ENCODE data around the gene RAD51. TPM values are rescaled to one million over a fixed set of nuclear protein-coding genes. Genes with fewer than 3 reads are reported as not detected.

The RAD51 gene
- total and polyA plus RNA-seq, 2 donors (not counting 3 experiments of a cell fraction or from before 2014, with no cell fraction given): 11.1 to 30.9 TPM

- peak within 1 kb of the TSS; percentile 71 for H3K4me2 ChIP-seq (ENCODE audit: insufficient read depth, low read length)
- POLR2A ChIA-PET: no interaction called here
- TF ChIP-seq MYC (IDR thresholded peaks at IDR 0.05; ENCODE audit: low read depth, low read length): no peak
- TF ChIP-seq GATA2 (IDR thresholded peaks at IDR 0.05; ENCODE audit: insufficient read depth, insufficient read length, low read depth, low read length): no peak
- TF ChIP-seq MAX (IDR thresholded peaks at IDR 0.05; ENCODE audit: insufficient read depth, insufficient read length): peak; percentile 47
- peak; percentile 82 for TF ChIP-seq POLR2AphosphoS5 (IDR thresholded peaks at IDR 0.05; ENCODE audit: insufficient read depth, low read depth, low read length)
- no peak for TF ChIP-seq JUN (IDR thresholded peaks at IDR 0.05; ENCODE audit: borderline replicate concordance, insufficient read depth, insufficient read length, low read depth)
- TF ChIP-seq EZH2 (IDR thresholded peaks at IDR 0.05; ENCODE audit: borderline replicate concordance, low read depth, low read length, severe bottlenecking): no peak
- TF ChIP-seq, protein P1, sequence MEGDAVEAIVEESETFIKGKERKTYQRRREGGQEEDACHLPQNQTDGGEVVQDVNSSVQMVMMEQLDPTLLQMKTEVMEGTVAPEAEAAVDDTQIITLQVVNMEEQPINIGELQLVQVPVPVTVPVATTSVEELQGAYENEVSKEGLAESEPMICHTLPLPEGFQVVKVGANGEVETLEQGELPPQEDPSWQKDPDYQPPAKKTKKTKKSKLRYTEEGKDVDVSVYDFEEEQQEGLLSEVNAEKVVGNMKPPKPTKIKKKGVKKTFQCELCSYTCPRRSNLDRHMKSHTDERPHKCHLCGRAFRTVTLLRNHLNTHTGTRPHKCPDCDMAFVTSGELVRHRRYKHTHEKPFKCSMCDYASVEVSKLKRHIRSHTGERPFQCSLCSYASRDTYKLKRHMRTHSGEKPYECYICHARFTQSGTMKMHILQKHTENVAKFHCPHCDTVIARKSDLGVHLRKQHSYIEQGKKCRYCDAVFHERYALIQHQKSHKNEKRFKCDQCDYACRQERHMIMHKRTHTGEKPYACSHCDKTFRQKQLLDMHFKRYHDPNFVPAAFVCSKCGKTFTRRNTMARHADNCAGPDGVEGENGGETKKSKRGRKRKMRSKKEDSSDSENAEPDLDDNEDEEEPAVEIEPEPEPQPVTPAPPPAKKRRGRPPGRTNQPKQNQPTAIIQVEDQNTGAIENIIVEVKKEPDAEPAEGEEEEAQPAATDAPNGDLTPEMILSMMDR (IDR thresholded peaks at IDR 0.05; ENCODE audit: extremely low read depth in 1 of 2, insufficient read depth in 1 of 2, low read depth in 1 of 2, low read length in 2 of 2): no peak
- no peak for TF ChIP-seq FOS (IDR thresholded peaks at IDR 0.05; ENCODE audit: borderline replicate concordance, insufficient read depth, low read length)
- peak; percentile 81 for TF ChIP-seq POLR2A (IDR thresholded peaks at IDR 0.05; ENCODE audit: low read depth, low read length)
- no peaks in the 10 kb centered on the region for H3K9me1 ChIP-seq (replicated peaks; ENCODE audit: control insufficient read depth, extremely low read depth, insufficient read depth, low read length)
- peak within 1 kb of the TSS; percentile 91 for H2AFZ ChIP-seq (ENCODE audit: low read depth, low read length)
- TSS peak; percentile 99 for BruUV-seq (replicated peaks)
- peak within 1 kb of the TSS; percentile 85 for H3K9ac ChIP-seq (replicated peaks; ENCODE audit: extremely low read depth, insufficient read depth, low read length)
- peak within 1 kb of the TSS; percentile 71 for H3K27ac ChIP-seq (ENCODE audit: insufficient read depth, low read depth, low read length)
- dilution Hi-C loops (cut with MboI; ENCODE audit: extremely low pct_ligation_motif_present, low sequenced_read_pairs) (no loop called here), intact Hi-C loops (cut with micrococcal nuclease) (loop anchor here (1.0 to 2.0 kb wide), 7 partner anchors 8 to 140 kb away; partner anchors contain the start of genes C15orf62, DNAJC17, RAD51 and VPS18)
- peaks cover 8% of the 10 kb centered on the region for H3K4me1 ChIP-seq (ENCODE audit: control insufficient read depth, extremely low read depth, insufficient read depth, low read length)
- H3K79me2 ChIP-seq (ENCODE audit: control insufficient read depth, insufficient read depth, low read length): peaks cover 19% of the 10 kb centered on the region
- CTCF ChIA-PET: interaction anchor here (0.6 to 1.0 kb wide), 2 partner anchors 8 to 75 kb away, joined by 3 to 4 read pairs; no protein-coding TSS in a partner anchor
- H3K27me3 ChIP-seq (ENCODE audit: control insufficient read depth in 2 of 2, insufficient read depth in 2 of 2, low read length in 2 of 2): no peaks in the 10 kb centered on the region
- peaks cover 0 to 6% of the 10 kb centered on the region in 2 experiments for H3K36me3 ChIP-seq (ENCODE audit: control insufficient read depth in 2 of 2, extremely low read depth in 1 of 2, insufficient read depth in 2 of 2, low read length in 2 of 2)
- no peaks in the 10 kb centered on the region for H3K9me3 ChIP-seq (replicated peaks; ENCODE audit: control insufficient read depth, insufficient read depth, low read length)
- FAIRE-seq (peak; percentile 95), DNase-seq (ENCODE audit: low read depth, low spot score) (peak; percentile 94)
- H3K4me3 ChIP-seq (replicated peaks in 1 of 3; ENCODE audit: insufficient read depth in 1 of 3, low read depth in 1 of 3, low read length in 3 of 3): peak within 1 kb of the TSS; percentile 70 to 82 (median 71)
- H4K20me1 ChIP-seq (replicated peaks; ENCODE audit: control insufficient read depth, extremely low read depth, insufficient read depth, low read length): no peaks in the 10 kb centered on the region
Measured at GRCh38 chr15:40754883-40755811, 60.2 kb downstream of the RAD51 start, which contains the start of gene RMDN3. RMDN3 (minus strand) TSS chr15:40755254; CDS start chr15:40754783, 471 bp downstream.
